Astrocyte (in vitro differentiated cells and primary cell): Measurements from ENCODE around the gene C19orf85. TPM values are rescaled to one million over a fixed set of nuclear protein-coding genes. Genes with fewer than 3 reads are reported as not detected.

Experiments used
- DNase-seq: peaks from one replicate; pipeline ENCODE4 v3.0.0-alpha.2; 2010; ENCODE audit warnings: low read depth
- FAIRE-seq: peaks from 2 replicates; lab custom pipeline; 2011; peaks lifted over from hg19 to GRCh38; lab: Jason Lieb, UNC
- H2AFZ ChIP-seq: 2 replicates; pipeline ENCODE4 v1.6.0; 2012; ENCODE audit warnings: low read depth, low read length, inconsistent platforms
- H3K27ac ChIP-seq: 2 replicates; pipeline ENCODE4 v1.5.1; 2011; ENCODE audit warnings: low read depth, low read length, inconsistent platforms
- H3K27me3 ChIP-seq: 2 replicates; pipeline ENCODE4 v1.6.0; 2011; ENCODE audit warnings: low read length, inconsistent platforms; ENCODE audit not compliant: insufficient read depth
- H3K36me3 ChIP-seq: 2 replicates; pipeline ENCODE4 v1.5.1; 2011; ENCODE audit warnings: low read length, inconsistent platforms; ENCODE audit not compliant: insufficient read depth
- H3K4me1 ChIP-seq: 2 replicates; pipeline ENCODE4 v1.5.1; 2011; ENCODE audit warnings: low read length, inconsistent platforms; ENCODE audit not compliant: insufficient read depth
- H3K4me2 ChIP-seq: 2 replicates; pipeline ENCODE4 v1.6.0; 2012; ENCODE audit warnings: low read length, inconsistent platforms
- H3K4me3 ChIP-seq: 2 replicates; pipeline ENCODE4 v1.5.1; 2011; ENCODE audit warnings: low read depth, mild to moderate bottlenecking, low read length, inconsistent platforms; ENCODE audit not compliant: insufficient read depth
- H3K79me2 ChIP-seq: 2 replicates; pipeline ENCODE4 v1.6.0; 2012; ENCODE audit warnings: mild to moderate bottlenecking, low read length, inconsistent platforms; ENCODE audit not compliant: insufficient read depth
- H3K9ac ChIP-seq: 2 replicates; pipeline ENCODE4 v1.6.0; 2012; ENCODE audit warnings: mild to moderate bottlenecking, low read length, inconsistent platforms
- H3K9me3 ChIP-seq: 2 replicates; pipeline ENCODE4 v1.5.1; 2012; ENCODE audit warnings: low read depth, mild to moderate bottlenecking, low read length, inconsistent platforms; ENCODE audit not compliant: insufficient read depth
- H4K20me1 ChIP-seq: 2 replicates; pipeline ENCODE4 v1.6.0; 2012; ENCODE audit warnings: low read length, inconsistent platforms; ENCODE audit not compliant: insufficient read depth
- H3K27ac Mint-ChIP-seq: one replicate; pipeline ENCODE4 v1.8.0; 2021; ENCODE audit warnings: mild to moderate bottlenecking, mixed read lengths; ENCODE audit not compliant: unreplicated experiment
- H3K27me3 Mint-ChIP-seq: one replicate; pipeline ENCODE4 v1.8.0; 2021; ENCODE audit warnings: low read depth, mixed read lengths; ENCODE audit not compliant: unreplicated experiment
- H3K36me3 Mint-ChIP-seq: one replicate; pipeline ENCODE4 v1.8.0; 2021; ENCODE audit warnings: low read depth, mixed read lengths; ENCODE audit not compliant: unreplicated experiment
- H3K4me1 Mint-ChIP-seq: one replicate; pipeline ENCODE4 v1.8.0; 2021; ENCODE audit warnings: low read depth, mixed read lengths; ENCODE audit not compliant: unreplicated experiment
- H3K4me3 Mint-ChIP-seq: one replicate; pipeline ENCODE4 v1.8.0; 2021; ENCODE audit warnings: mild to moderate bottlenecking, moderate library complexity, mixed read lengths; ENCODE audit not compliant: unreplicated experiment
- H3K9me3 Mint-ChIP-seq: one replicate; pipeline ENCODE4 v1.8.0; 2021; ENCODE audit warnings: mild to moderate bottlenecking, mixed read lengths; ENCODE audit not compliant: unreplicated experiment
- EZH2 ChIP-seq: IDR thresholded peaks from 2 replicates; pipeline ENCODE4 v1.6.1; 2012; ENCODE audit warnings: mild to moderate bottlenecking, low read length, inconsistent platforms; ENCODE audit not compliant: insufficient read depth
- total RNA-seq: library from RNA; stranded (reverse); gene quantifications from 2 replicates; pipeline ENCODE4 v1.2.1, GENCODE V29; 2021
- TF ChIP-seq, protein P1 (sequence below): IDR thresholded peaks from 2 replicates; pipeline ENCODE4 v1.5.1; 2011; ENCODE audit warnings: low read depth, mild to moderate bottlenecking, inconsistent platforms, low read length, moderate library complexity; ENCODE audit not compliant: insufficient read depth

C19orf85 gene
- total RNA-seq, 1 donor from 2014 or later, result not detected

DNA sequence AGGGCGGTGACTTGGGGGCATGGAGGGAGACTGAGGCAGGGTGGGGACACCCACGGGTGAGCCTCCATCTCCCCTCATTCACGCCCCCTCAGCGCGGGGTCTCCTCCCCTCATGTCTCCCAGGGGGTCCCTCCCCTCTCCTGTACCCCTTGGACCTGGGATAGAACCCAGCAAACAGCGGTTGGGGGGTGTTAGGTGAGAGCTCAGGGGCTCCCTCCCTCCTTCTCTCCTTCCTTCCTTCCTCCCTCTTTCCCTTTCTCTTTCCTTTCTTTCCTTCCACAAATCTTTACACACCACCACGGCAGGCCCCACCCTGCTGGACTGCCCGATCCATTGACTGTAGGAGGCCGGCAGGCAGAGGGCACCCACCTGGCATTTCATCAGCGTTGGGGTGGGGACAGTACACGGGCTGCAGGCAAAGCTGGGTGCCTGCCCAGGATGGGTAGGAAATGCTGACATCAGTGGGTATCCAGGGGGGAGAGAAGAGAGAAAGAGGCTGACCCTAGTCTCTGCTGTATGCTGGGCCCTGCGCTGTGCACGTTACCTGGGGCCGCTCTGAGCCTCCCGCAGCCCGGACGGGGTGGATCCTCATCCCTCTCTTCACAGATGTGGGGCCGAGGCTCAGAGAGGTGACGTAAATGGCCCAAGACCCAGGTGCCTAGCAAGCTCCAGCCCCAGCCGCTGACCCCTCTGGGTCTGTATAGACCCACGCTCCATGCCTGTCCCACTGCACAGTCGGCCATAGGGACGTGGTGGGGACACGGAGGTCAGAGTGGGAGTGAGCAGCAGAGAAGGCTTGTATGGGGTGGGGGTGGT lies 27.2 kb upstream of the C19orf85 start:
- Mint-ChIP-seq H3K27ac (no peak overlapping the region), H3K27me3 (no peaks in the 10 kb centered on the region), H3K4me1 (peaks cover 19% of the 10 kb centered on the region), H3K9me3 (no peaks in the 10 kb centered on the region), H3K36me3 (peaks cover 5% of the 10 kb centered on the region), H3K4me3 (no peak overlapping the region)
- DNase-seq, result no peak
- TF ChIP-seq, protein P1, sequence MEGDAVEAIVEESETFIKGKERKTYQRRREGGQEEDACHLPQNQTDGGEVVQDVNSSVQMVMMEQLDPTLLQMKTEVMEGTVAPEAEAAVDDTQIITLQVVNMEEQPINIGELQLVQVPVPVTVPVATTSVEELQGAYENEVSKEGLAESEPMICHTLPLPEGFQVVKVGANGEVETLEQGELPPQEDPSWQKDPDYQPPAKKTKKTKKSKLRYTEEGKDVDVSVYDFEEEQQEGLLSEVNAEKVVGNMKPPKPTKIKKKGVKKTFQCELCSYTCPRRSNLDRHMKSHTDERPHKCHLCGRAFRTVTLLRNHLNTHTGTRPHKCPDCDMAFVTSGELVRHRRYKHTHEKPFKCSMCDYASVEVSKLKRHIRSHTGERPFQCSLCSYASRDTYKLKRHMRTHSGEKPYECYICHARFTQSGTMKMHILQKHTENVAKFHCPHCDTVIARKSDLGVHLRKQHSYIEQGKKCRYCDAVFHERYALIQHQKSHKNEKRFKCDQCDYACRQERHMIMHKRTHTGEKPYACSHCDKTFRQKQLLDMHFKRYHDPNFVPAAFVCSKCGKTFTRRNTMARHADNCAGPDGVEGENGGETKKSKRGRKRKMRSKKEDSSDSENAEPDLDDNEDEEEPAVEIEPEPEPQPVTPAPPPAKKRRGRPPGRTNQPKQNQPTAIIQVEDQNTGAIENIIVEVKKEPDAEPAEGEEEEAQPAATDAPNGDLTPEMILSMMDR, result no peak
- no peak for TF ChIP-seq EZH2
- no peak overlapping the region for H3K4me3 ChIP-seq
- H3K9ac ChIP-seq, result no peak overlapping the region
- H3K9me3 ChIP-seq, result no peaks in the 10 kb centered on the region
- no peaks in the 10 kb centered on the region for H3K79me2 ChIP-seq
- H3K4me1 ChIP-seq, result peaks cover 45% of the 10 kb centered on the region
- H3K4me2 ChIP-seq, result no peak overlapping the region
- FAIRE-seq, result no peak
- no peaks in the 10 kb centered on the region for H3K36me3 ChIP-seq
- H2AFZ ChIP-seq, result no peak overlapping the region
- H3K27ac ChIP-seq, result no peak overlapping the region
- no peaks in the 10 kb centered on the region for H4K20me1 ChIP-seq
- H3K27me3 ChIP-seq, result no peaks in the 10 kb centered on the region

DNA sequence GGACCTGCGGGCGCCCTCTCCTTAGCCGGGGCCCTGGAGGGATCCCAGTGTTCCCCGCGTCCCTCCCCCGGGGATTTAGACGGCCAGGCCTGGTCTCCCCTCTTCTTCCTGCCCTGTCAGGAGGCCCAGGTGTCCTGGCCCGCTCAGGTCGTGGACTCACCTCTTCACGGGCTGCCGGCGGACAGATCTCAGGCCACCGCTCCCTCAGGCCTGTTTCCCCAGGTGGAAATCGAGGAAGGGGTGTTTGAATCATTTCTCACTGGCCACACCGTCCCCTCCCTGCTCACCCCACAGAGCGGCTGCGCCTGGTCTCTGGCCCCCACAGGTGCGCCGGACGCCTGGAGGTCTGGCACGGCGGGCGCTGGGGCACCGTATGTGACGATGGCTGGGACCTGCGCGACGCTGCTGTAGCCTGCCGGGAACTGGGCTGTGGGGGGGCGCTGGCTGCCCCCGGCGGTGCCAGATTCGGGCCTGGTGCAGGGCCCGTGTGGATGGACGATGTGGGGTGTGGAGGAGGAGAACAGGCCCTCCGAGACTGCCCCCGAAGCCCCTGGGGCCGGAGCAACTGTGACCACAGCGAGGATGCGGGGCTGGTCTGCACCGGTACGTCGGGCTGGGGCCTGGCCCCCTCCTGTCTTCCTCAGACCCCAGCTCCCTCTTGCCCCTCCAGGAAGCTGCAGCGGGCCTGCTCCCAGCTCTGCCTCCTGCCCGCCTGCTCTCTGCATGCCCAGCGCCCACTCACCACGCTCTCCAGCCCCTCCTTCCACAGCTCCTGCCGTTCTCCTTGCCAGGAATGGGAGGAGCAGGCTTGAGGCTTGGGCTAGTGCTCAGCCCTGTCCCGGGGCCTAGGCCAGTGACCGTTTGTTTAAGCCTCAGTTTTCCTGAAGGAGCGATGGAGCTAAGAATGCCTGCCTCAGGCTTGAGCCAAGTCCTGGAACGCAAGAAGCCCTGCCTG lies 26.2 kb upstream of the C19orf85 start:
- no peak for TF ChIP-seq EZH2
- TF ChIP-seq, protein P1, result no peak
- H3K36me3 ChIP-seq, result no peaks in the 10 kb centered on the region
- FAIRE-seq, result no peak
- peaks cover 5% of the 10 kb centered on the region for H3K36me3 Mint-ChIP-seq
- H4K20me1 ChIP-seq, result no peaks in the 10 kb centered on the region
- H2AFZ ChIP-seq, result no peak overlapping the region
- no peaks in the 10 kb centered on the region for H3K27me3 Mint-ChIP-seq
- H3K9me3 Mint-ChIP-seq, result no peaks in the 10 kb centered on the region
- H3K27ac ChIP-seq, result no peak overlapping the region
- no peak overlapping the region for H3K9ac ChIP-seq
- H3K4me3 Mint-ChIP-seq, result no peak overlapping the region
- H3K4me2 ChIP-seq, result no peak overlapping the region
- H3K4me1 Mint-ChIP-seq, result peaks cover 24% of the 10 kb centered on the region
- H3K79me2 ChIP-seq, result peaks cover 5% of the 10 kb centered on the region
- no peaks in the 10 kb centered on the region for H3K9me3 ChIP-seq
- peaks cover 55% of the 10 kb centered on the region for H3K4me1 ChIP-seq
- no peaks in the 10 kb centered on the region for H3K27me3 ChIP-seq
- H3K4me3 ChIP-seq, result no peak overlapping the region
- no peak for DNase-seq
- no peak overlapping the region for H3K27ac Mint-ChIP-seq
